GM19238 (cell line): ENCODE measurements around the gene ARHGAP22.

Experiments used
- DNase-seq: peaks from one replicate; pipeline ENCODE4 v3.0.0; 2011; ENCODE audit warnings: low spot score; ENCODE audit not compliant: insufficient read length

Gene ARHGAP22

DNA sequence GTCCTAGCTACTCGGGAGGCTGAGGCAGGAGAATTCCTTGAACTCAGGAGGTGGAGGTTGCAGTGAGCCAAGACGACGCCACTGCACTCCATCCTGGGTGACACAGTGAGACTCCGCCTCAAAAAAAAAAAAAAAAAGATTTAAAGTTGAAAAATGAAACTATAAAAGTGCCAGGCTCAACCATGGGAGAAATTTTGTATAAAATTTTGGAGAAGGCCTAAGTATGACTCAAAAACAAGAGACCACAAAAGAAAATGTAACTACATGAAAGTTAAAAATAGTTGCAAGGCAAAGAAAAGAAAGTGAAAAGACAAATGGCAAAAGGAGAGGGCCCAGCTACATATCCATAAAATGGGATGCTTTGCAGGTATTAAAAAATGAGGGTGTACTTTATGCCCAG lies 104.1 kb downstream of the ARHGAP22 start:
- no peak for DNase-seq

DNA sequence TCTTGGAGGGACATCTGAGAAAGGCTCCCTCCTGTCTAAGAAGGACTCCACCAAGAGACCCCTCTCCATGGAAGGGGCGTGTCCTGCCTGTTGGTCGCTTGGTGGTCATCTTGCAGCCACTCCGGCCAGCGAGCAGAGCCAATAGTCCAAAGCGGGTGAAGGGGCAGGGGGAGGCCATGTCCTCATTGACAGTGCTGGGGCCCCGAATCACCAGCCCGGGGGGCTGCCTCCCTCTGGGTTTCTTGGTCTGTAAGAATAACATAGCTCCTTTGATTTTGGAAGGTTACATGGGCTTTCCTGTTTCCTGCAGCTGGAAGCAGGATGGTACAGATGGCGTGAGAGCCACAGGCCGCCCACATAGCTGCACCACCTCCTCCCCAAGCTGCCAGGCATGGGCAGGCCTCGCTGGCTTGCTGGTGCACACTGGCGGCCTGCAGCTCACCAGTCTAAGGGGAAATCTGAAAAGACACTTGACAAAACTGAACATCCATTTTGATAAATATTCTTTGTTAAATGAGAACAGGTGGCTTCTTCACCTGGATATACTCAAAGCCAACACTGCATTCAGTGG lies 105.8 kb downstream of the ARHGAP22 start:
- no peak for DNase-seq

DNA sequence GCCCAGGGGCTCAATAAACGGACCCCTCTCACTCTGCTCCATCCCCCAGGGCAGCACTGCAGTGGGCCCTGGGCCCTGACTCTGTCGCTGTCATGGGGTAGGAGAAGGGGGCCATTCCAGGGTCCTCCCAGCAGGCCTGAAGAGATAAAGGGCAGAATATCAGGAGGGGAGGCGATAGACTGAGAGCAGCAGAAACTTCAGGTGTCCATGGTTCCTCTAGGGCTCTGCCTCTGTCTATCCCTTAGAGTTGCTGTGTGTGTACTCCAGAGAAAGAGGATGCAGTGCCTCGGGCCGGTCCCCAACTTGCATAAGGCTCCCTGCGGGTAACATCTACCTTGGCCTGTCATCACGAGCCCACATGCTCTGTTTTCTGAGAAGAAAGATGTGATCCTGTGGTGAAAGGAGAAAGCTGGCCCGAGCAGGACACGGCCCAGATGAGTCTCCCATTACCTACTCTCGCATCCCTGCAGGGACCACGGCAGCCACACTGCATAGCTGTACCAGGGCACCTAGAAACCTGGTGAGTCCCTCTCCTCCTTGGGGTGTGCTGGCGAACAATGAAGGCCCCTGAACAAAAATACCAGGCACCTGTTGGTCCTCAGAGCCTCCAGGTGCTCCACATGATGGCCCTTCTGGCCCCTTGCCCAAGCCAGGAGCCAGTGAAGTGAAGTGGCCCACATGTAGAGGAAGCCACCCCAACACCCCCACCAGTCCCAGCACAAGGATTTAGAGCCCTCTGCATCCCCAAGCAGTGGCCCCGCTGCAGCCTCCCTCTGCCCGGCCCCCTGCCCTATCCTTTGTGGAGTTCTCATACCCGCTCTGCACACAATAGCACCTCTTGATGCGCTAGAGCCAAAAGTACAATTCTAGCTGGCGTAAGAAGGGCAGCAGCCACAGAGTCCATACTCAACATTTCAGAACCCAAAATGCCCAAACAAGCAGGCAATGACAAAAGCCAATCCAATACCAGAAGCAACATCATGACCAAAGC lies 106.8 kb downstream of the ARHGAP22 start:
- DNase-seq: no peak

DNA sequence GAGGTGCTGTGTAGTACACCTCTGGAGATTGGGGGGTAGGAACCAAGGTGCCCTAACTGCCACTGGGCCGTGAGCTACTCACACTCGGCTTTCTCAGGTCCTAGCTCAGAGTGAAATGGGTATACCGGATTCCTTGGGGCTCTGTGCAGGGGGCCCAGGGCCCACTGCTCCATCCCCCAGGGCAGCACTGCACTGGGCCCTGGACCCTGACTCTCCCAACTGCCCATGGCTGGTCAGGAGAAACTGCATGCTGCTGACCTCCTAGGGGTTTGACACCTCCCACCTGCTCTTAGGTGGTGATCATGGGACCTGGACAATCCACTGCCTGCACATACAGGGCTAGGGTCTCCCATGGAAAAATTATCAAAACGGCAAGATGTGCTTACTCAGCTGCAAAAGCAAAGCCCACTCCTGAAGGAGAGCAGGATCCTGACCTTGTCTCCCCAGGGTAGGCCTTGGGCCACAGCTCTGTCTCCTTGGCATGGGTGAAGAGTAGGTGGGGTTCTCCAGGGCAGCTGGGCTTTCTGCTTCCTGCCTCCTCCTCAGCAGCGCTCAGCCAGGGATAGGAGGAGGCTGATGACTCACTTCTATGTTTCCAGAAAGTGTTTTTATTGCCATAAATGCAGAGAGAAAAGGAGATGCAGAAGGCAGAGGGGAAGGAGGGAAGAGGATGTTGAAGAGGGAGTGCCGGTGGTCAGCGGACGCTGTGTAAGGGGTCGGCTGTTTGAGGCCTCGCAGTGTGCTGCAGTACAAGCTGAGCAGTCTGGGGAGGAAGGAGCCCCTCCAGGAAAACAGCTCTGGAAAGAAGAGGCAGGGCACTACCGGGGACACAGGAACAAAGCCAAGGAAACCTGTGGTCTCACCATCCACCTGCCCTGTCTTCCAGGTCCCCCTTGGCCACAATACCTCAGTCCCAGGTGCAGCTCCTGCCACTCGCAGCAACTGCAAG lies 107.8 kb downstream of the ARHGAP22 start:
- no peak for DNase-seq

DNA sequence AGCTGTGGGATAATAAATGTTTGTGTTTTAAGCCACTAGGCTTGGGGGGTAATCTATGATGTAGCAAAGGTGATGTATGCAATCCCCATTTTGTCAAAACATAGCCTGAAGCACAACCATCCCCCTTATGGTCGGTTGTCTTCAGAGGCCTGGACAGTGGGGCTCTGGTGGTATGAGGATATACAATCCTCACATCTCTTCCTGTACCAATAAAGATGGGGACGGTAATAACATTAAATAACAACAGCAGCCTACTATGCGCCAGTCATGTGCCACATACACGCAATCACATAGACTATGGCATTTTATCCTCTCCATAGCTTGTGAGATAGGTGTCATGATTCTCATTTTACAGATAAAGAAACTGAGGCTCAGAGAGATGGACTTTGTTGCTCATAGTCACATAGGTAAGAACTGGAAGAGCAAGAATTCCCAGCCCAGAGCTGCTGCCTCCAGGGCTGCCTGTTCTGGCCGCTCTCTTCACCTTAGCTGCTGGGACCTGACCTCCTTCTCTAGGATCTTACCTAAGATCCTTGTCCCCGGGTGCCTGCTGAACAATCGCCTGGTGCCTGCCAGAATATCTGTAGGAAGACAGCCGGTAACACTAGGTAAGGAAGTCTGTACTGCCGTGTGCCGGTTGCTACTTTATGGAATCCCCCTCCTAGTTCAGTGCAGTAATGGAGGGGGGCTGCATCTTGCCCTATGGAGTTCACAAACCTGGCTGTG lies 108.6 kb downstream of the ARHGAP22 start:
- DNase-seq: no peak

DNA sequence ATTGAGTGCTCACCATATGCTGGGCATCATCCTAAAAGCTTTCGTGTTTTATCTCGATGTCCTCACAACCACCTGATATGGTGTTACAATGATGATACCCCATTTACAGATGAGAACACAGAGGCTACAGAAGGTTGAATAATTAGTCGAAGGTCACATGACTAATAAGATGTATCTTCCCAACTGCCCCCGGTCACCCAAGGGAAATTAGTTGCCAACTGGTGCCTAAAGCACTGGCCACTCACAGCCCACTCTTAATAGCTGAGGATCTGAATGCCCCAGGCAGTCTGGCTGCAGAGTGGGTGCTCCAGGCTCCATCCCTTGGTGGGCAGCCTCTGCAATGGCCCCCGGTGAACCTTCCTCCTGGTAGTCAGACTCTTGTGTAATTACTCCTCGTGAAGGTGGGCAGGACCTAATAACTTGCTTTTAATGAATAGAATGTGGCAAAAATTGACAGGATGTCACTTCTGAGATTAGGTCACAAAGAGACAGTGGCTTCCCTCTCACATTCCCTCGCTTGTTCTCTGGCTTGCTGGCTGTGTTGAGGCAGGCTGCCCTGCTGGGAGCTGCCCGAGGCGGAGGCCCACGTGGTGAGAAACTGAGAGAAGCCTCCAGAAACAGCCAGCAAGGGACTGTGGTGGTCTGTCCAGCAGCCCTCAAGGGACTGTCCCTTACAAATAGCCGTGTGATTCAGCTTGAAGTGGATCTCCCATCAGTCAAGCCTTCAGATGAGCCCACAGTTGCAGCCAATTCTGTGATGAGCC lies 109.4 kb downstream of the ARHGAP22 start:
- no peak for DNase-seq

DNA sequence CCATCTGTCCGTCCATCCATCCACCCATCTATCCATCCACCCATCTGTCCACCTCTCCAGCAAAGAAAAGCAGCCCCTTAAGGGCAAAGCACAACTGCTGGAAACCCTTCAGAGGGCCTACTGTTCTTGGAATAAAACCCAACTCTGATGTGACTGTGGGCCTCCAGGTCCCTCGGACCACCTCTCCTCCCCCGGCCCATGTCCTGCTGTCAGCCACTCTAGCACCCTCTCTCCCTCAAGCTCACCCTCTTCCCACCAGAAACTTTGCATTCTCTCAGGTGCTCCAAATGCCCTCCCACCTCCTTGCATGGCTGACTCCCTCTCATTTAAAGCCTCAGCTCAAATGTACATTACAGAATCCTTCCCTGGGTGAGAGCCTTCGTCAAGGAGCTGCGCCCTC lies 110.3 kb downstream of the ARHGAP22 start:
- no peak for DNase-seq

DNA sequence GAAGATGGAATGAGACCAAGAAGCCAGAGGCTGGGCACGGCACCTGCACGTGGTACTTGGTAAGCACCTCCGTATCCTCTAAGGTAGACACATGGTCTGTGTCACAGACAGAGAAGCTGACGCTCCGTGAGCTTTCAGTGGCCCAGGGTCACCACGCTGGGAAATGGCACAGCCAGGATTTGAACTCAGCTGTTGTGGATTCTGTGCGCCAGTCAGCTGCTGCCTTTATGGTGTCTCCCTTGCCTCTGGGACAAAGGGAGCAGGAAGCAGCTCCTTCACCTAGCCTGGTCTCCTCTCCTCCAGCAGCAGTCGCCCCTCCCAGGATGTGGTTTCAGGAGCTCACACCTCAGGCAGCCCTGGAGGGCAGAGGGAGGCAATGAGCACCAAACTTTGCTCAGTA lies 110.8 kb downstream of the ARHGAP22 start:
- no peak for DNase-seq

DNA sequence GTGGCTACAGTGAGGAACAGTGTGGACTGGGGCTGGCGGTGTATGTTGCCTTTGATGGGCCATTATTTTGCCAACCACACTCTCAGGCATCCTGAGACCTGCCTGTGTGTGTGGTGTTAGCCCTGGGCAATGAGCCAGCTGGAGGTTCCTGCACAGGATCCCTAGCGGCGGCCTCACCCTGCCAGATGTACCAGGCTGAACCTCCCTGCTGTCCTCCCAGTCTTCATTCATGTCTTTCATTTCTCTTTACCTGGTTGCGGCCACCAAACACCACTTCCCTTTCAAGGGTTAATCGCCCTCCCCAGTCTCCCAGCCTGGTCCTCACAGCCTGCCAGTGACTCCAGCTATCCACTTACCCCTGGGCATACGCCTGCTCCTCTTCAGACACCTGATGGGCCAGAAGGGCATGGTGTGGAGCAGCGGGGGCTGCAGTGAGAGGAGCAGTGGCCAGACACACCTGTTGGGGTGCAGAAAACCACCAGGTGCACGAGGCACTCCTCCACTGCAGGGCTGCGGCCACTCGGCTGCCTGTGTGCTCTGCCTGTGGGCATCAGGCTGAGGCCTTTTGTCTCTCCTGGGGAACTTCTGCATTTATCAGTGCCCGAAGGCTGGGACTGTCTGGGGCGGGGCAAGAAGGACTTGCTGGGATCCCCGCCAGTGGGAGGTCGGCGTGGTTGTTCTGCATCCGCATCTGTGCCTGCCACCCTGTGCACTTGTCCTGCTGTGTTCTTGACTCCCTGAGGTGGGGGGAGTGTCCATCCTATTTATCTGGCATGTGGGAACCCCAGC lies 111.6 kb downstream of the ARHGAP22 start:
- no peak for DNase-seq

DNA sequence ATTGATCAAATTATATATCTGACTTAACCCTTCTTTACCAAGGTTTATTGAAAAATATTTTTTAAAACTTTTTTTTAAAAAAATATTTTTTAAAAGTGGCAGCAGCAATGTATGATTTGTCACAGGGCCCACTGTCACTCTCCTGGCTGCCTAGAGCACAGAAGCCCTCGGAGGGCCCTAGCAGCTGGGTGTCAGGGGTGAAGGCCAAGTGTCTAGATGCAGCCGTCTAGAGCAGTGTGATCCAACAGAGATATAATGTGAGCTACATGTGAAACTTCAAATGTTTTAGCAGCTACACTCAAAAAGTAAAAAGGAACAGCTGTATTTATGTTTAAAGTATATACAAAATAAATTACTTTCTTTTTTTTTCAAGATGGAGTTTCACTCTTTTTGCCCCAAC lies 112.7 kb downstream of the ARHGAP22 start:
- no peak for DNase-seq

DNA sequence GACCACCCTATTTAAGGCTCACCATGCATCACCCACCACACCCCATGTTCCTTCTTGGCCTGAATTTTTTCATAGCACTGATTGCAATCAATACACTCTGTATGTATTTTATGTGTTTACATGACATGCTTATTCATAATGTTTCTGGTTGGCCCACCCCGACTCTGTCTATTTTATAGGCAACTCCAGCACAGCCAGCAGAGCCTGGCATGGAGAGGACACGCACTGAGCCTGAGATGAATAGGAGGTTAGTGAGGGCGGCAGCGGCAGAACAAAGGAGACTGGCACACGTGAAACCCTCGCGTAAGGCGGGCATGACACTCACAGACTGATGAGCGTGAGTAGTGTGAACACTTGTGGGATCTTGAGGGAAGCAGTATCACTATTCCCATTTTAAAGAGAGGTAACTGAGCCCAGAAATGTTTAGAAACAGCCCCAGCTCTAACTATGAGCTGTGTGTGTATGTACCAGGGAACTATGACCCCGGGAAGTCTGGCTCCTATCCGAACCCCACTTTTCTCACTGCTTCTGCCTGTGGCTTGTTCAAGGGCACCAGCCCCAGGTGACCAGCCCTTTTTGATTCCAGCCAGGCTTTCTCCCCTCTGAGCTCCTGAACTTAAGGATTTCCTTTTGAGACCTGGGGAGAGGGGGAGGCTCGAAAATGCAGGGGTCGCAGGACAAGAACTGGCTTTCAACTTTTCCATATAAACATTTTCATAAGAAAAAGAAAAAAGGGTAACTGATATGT lies 113.3 kb downstream of the ARHGAP22 start:
- no peak for DNase-seq

DNA sequence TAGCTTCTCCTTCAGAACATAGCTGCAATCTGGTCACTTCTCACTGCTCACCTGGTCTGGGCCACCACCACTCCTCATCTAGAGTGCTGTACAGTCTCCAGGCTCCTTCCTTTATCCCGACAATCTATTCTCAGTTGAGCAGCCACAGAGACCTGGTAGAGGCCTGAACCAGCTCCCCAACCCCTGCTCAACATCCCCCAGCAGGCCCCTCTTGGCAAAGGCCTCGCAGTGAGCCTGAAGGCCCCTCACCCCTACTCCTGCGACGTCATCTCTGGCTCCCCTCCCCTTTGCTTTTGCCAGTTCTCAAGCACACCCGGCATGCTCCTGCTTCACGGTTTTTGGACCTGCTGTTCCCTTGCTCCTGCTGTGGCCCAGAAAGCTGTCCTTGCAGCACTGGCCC lies 113.9 kb downstream of the ARHGAP22 start:
- DNase-seq: no peak

DNA sequence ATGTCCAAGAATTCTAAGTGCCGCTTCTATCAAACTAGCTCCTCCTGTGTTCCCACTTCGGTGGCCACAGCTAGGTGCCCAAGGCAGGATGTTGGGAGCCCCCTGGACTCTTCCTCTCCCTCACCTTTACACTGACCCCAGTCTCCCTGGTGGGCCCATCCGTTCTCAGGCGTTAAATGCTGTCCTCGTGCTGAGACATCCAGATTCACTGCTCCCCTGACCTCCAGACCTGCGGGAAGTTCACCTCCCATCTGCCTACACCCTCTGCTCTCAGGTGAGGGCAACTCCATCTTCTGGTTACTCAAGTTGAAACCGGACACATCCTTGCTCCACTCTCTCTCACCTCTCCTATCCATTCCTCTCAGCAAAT lies 114.3 kb downstream of the ARHGAP22 start:
- no peak for DNase-seq

DNA sequence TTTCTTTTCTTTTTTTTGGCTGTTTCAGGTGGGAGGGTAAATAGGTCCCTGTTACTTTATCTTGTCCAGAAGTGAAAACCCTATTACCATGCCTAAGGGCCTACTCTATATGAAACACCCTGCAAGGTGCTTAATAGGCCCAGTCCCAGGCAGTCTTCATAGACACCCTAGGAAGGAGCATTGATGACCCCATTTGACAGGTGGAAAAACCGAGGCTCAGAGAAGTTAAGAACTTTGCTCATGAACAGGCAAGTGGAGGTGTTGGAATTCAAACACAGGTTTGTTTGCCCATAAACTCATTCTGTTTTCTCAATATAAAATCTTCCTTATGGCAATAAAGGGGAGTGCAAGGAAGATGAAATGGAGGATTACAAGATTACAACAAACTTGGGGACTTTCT lies 115.8 kb downstream of the ARHGAP22 start:
- DNase-seq: no peak

DNA sequence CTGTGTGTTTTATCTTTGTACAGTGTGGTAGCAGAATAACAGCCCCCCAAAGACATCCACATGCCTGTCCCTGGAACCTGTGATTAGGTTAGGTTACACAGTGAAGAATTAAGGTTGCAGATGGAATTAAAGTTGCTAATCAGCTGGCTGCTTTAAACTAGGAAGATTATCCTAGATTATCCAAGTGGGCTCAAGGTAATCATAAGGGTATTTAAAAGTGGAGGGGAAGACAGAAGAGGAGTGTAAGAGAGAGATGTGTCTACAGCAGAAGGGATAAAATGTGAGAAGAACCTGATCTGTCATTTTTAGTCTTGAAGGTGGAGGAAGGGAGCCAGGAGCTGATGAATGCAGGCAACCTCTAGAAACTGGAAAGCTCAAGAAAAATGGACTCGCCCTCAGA lies 117.6 kb downstream of the ARHGAP22 start:
- no peak for DNase-seq

DNA sequence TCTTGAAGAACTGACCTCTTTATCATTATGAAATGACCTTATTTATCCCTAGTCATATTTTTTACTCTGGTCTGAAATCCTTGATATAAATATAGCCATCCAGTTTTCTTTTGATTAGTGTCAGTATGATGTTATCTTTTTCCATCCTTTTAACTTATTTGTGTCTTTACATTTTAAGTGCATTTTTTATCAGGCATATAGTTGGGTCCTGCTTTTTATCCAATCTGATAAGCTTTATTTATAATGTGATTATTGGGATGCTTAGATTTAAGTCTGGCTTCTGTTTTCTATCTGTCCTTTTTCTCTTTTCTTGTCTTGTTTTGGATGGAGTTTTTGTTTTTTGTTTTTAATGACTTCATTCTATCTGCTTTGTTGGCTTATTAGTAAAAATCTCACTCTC lies 119.2 kb downstream of the ARHGAP22 start:
- no peak for DNase-seq

DNA sequence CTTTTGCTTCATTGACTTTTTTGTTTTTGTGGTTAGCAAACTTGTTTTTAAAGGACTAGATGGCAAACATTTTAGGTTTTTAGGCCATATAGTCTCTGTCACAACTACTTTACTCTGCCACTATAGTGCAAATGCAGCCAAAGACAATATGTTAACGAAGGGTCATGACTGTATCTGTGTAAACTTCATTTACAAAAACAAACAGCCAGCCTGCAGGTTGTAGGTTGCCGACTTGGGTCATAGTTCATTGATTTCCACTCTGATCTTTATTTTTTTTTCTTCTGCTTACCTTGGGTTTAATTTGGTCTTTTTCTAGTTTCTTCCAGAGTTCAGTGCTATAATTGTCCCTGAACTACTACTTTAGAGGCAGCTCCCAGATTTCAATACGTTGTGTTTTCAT lies 120.0 kb downstream of the ARHGAP22 start:
- no peak for DNase-seq

DNA sequence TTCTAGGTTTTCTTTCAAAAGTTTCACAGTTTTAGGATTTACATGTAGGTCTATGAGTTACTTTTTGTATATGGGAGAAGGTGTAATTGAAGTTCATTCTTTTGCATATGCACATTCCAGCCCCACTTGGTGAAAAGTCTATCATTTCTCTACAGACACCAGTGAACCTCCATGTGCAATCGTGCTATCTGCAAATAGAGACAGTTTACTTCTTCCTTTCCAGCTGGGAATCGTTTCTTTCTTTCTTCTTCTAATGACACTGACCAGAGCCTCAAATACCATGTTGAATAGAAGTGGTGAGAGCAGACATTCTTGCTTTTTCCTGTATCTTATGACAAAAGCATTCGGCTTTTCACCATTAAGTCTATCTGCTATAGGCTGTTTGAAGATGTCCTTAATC lies 122.7 kb downstream of the ARHGAP22 start:
- DNase-seq: no peak

DNA sequence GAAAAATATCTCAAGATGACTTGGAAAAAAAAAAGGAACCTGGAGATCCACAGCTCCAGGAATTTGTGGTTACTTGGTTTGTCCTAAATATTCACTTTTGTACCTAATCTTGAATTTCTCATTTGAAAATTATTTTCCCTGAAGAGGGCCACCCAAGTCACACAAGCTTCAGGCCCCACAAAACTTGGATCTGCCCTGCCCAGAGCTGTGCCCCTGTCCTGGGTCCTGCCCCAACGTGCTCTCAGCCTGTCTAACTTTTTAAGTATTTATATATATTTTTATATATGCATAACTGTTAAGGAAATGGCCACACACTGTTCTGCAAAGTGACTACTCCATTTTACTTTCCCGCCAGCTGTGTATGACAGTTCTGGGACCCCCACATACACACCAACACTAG lies 123.5 kb downstream of the ARHGAP22 start:
- DNase-seq: no peak
